Thyroid gland (tissue), 4 donors: ENCODE results near the gene HTD2. TPM values are rescaled to one million over a fixed set of nuclear protein-coding genes. Genes with fewer than 3 reads are reported as not detected.
"Not testable (repeated sequence)": the region's sequence is repeated elsewhere in the genome, so short reads cannot be mapped to it uniquely, and the experiment has no call there.

Experiments used
- DNase-seq, 2 donors: peaks; one replicate each; pipeline ENCODE4 v3.0.0-alpha.2; 2019
- H3K27ac ChIP-seq, 3 donors: fragments of 200-600 bp; sonication (generic); 1 replicate in 2 of 3; 2 replicates in 1 of 3; pipeline ENCODE4 v1.5.1; 2016 to 2019; ENCODE audit warnings: mild to moderate bottlenecking in 1 of 3, moderate library complexity in 1 of 3
- H3K27me3 ChIP-seq: fragments of 200-600 bp; sonication (generic); one replicate; pipeline ENCODE4 v1.5.1; 2019
- H3K36me3 ChIP-seq, 2 donors: fragments of 200-600 bp; sonication (generic); one replicate each; pipeline ENCODE4 v1.5.1; 2016 to 2019
- H3K4me1 ChIP-seq, 2 donors: fragments of 200-600 bp; sonication (generic); one replicate each; pipeline ENCODE4 v1.5.1; 2017 to 2019
- H3K4me3 ChIP-seq, 3 donors: fragments of 200-600 bp; sonication (generic); replicated peaks in 1 of 3; 1 replicate in 2 of 3; 2 replicates in 1 of 3; pipeline ENCODE4 v1.5.1; 2016; ENCODE audit warnings: mild to moderate bottlenecking in 1 of 3
- H3K9me3 ChIP-seq: fragments of 200-600 bp; sonication (generic); one replicate; pipeline ENCODE4 v1.5.1; 2017
- CTCF ChIP-seq, 6 experiments: fragments of 200-600 bp in 3 of 6; fragments of 450-650 bp in 3 of 6; sonication (generic) in 3 of 6; IDR thresholded peaks; one replicate each; pipeline ENCODE4 v1.5.1; 2016 to 2019; ENCODE audit warnings: antibody characterized with exemption in 6 of 6, mild to moderate bottlenecking in 2 of 6, inconsistent platforms in 1 of 6, moderate library complexity in 1 of 6
- POLR2A ChIP-seq, 2 donors: fragments of 450-650 bp; IDR thresholded peaks; one replicate each; pipeline ENCODE4 v1.6.1; 2017; ENCODE audit warnings: antibody characterized with exemption in 2 of 2, mild to moderate bottlenecking in 2 of 2, moderate library complexity in 1 of 2
- WGBS, 2 donors: methylation state at CpG; one replicate each; pipeline ENCODE4 v1.1.5; 2017; 5-methylcytosine and 5-hydroxymethylcytosine counted together
- intact Hi-C: fragments of 100-400 bp; cut with DNase I; formaldehyde crosslinking; loops from one replicate; pipeline ENCODE4 v1.15.1; 2023
- total RNA-seq, 4 donors: library from RNA; depleted of rRNA; stranded (reverse); fragments of >200 nt; gene quantifications; one replicate each; pipeline ENCODE4 v1.2.3, GENCODE V29; 2016

HTD2 gene
- total RNA-seq, 4 donors from 2014 or later, result 8.4 to 19.8 (median 18.6) TPM

- Histone ChIP-seq H3K27ac (no peak overlapping the region), H3K27me3 (no peaks in the 10 kb centered on the region), H3K4me1 (peaks cover 15 to 21% of the 10 kb centered on the region in 2 donors), H3K4me3 (no peak overlapping the region), H3K36me3 (peaks cover 7 to 8% of the 10 kb centered on the region in 2 donors), H3K9me3 (no peaks in the 10 kb centered on the region)
- intact Hi-C loops, result no loop called here
- TF ChIP-seq CTCF (IDR thresholded peaks at IDR 0.05) (no peak), POLR2A (IDR thresholded peaks at IDR 0.05) (no peak)
- DNase-seq, result no peak
- 81% methylated on average over 7 of the region's 7 CpGs for WGBS, 2 donors
These were observed 21.0 kb upstream of the HTD2 start for GRCh38 chr3:58285334-58285733.

- no peaks in the 10 kb centered on the region for H3K27me3 ChIP-seq
- intact Hi-C loops, result no loop called here
- WGBS, 2 donors, result 81 to 87% methylated on average over 6 of the region's 6 CpGs
- peaks cover 21 to 28% of the 10 kb centered on the region in 2 donors for H3K4me1 ChIP-seq
- H3K9me3 ChIP-seq, result no peaks in the 10 kb centered on the region
- DNase-seq, result no peak
- H3K4me3 ChIP-seq, result no peak overlapping the region
- no peak for TF ChIP-seq CTCF (IDR thresholded peaks at IDR 0.05)
- H3K36me3 ChIP-seq, result peaks cover 0 to 7% of the 10 kb centered on the region in 2 donors
- peak overlapping the region in 2 of 3 donors; percentile 19 to 58 for H3K27ac ChIP-seq
These were observed 19.0 kb upstream of the HTD2 start for GRCh38 chr3:58287354-58287753.

GRCh38 chr3:58288011-58288728 is 18.1 kb upstream of the HTD2 start:
- H3K36me3 ChIP-seq, result peaks cover 0 to 7% of the 10 kb centered on the region in 2 donors

GRCh38 chr3:58288964-58289613 is 17.2 kb upstream of the HTD2 start:
- DNase-seq, intact Hi-C loops, H3K9me3 ChIP-seq, H3K27me3 ChIP-seq, H3K36me3 ChIP-seq, H3K4me3 ChIP-seq: not testable (repeated sequence)
- WGBS, 2 donors, result 54 to 64% methylated on average over 4 of the region's 4 CpGs
- Histone ChIP-seq H3K27ac (peak overlapping the region; percentile 19 to 36 (median 34)), H3K4me1 (peaks cover 21 to 34% of the 10 kb centered on the region in 2 donors)

More at GRCh38 chr3:58288011-58288728, 18.1 kb upstream of the HTD2 start:
- intact Hi-C loops, result no loop called here
- TF ChIP-seq POLR2A (IDR thresholded peaks at IDR 0.05) (no peak), CTCF (IDR thresholded peaks at IDR 0.05) (no peak)
- peak; percentile 52 to 62 for DNase-seq
- H3K4me3 ChIP-seq, result no peak overlapping the region
- no peaks in the 10 kb centered on the region for H3K9me3 ChIP-seq
- no peaks in the 10 kb centered on the region for H3K27me3 ChIP-seq
- 57 to 59% methylated on average over 4 of the region's 4 CpGs for WGBS, 2 donors
- peaks cover 21 to 34% of the 10 kb centered on the region in 2 donors for H3K4me1 ChIP-seq
- peak overlapping the region; percentile 4 to 58 (median 19) for H3K27ac ChIP-seq

- not testable (repeated sequence) for H3K4me3 ChIP-seq, DNase-seq, H3K9me3 ChIP-seq, H3K27me3 ChIP-seq, H3K36me3 ChIP-seq, H3K27ac ChIP-seq
- 99% methylated on average over 17 of the region's 33 CpGs; no CpG with 5 or more reads in 1 of the 2 donors for WGBS, 2 donors
- intact Hi-C loops, result loop anchor here (10.0 kb wide), 1 partner anchor 286 kb away; the partner anchor contains the start of gene FLNB
- peaks cover 21 to 34% of the 10 kb centered on the region in 2 donors for H3K4me1 ChIP-seq
These were observed 15.9 kb upstream of the HTD2 start for GRCh38 chr3:58290446-58290845.
